GM21786 (cell line): ENCODE measurements around the gene CAMK2G.
"Not testable (repeated sequence)": the region's sequence is repeated elsewhere in the genome, so short reads cannot be mapped to it uniquely, and the experiment has no call there.

Experiments
- ATAC-seq: cut with Tn5 transposase; IDR thresholded peaks from one replicate; pipeline ENCODE4 v1.9.1; 2021; ENCODE audit not compliant: unreplicated experiment

Gene CAMK2G

DNA sequence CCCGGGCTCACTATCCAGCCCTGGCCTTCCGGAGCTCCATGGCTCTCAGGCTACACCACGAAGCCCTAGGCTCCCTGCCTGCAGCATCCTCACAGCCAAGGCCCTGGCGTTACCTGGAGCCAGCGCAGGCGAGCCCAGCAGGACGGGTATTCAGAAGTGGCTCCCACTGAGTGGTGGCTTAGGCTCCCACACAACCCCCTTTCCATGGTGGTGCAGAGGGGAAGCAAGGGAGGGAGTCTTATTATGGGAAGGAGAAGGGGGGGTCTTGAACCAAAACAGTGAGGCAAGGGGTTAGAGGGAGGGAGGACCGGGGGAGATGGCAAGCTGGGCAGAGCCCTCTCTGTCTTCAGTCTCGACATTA is 33.3 kb downstream of the CAMK2G start:
- ATAC-seq, result no peak

DNA sequence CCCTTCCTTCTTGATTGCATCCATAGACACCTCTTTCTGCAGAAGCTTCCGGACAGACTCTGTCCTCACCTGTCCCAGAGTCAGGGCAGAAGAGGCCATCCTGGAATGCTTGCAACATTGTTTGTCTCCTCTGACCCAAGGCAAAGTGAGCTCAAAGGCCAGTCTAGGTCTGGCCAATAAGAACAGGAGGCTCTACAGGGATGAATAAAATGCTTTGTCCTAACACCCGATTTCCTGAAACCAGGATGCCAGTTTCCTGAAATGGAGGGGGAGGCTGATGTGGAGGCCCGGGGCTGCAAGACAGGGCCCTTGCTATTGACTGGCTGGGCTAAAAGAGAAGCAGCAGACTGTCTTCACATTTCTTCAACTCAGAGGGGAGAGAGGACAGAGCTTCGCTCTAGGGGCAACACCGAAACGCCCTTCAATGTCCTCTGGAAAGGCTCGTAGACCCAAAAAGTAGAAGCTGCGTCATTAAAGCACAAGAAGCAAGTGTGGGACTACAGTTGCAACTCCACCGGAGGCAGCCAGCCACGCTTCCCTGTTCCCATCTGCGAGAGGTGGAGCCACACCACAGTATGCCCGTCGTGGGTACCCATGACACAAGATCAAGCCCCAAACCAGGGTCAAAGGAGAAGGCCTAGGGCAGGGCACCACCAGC is 33.8 kb downstream of the CAMK2G start:
- ATAC-seq, result no peak

DNA sequence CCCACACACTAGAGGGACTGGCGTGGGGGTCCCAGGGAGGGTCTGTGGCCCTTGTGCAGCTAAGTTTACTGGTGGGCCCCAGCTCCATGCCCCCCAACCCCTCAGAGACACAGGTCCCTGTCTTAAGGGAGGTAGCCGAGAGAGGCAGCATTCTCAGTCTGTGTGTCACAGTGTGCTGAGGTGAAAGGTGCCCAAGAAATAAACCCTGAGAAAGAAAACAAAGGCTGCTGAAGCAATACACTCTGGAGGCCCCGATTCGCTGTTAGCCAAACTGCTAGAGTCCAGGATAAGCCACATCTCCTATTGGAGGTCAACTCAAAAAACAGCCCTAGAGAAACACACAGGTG is 34.3 kb downstream of the CAMK2G start:
- ATAC-seq, result no peak

DNA sequence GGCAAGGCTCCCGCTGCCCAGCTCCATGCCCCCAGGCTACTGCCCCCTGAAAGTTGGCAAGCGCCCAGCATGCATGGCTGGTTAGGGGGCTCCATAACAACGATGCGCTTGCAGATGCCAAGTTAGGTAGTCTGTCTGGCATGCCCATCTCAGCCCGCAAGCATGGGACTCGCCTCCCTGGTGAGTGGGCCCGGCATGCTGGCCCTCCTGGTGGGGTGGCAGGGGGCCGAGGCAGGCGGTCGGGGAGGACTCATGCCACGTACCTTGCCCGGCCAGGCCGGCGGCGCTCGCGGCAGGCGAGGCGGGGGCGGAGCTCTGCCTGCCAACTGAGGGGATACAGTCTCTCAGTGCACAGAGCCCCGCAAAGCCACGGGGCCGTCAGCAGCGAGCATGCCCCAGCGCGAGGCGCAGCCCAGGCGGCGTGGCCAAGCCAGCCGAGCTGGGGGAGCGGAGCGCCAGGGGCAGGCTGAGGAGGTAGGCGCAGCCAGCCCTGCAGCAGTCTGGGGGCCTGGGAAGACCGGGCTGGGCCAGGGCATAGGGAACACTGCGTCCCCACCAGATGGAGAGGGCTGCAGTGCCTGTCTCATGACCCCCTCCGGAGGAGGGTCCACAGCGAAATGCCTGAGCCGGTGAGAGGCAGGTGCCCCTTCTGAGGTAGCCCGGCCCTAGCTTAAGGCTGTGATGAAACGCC is 34.9 kb downstream of the CAMK2G start:
- ATAC-seq, result no peak

GRCh38 chr10:73838827-73839226 is 35.5 kb downstream of the CAMK2G start:
- no peak for ATAC-seq

GRCh38 chr10:73838008-73838567 is 36.3 kb downstream of the CAMK2G start:
- ATAC-seq, result no peak

DNA sequence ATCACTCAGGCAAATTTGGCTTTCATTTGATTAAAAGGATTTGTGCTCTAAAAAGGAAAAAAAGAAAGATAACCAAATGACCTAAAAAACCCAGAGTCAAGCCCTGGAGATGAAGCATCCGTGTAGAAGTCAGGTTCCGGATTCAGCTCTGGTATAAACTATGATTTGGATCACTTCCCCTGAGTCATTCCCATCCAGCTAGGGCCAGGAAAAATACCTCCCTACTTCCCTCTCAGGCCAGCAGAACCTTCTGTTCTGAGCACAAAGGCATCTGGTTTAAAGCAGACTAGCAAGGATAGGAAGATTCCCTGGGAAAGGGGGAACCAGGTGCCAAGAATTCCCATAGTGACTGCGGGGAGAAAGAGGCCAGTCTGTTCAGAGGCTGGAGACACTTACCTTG is 37.3 kb downstream of the CAMK2G start:
- no peak for ATAC-seq

GRCh38 chr10:73836427-73836980 is 37.9 kb downstream of the CAMK2G start:
- ATAC-seq, result no peak

DNA sequence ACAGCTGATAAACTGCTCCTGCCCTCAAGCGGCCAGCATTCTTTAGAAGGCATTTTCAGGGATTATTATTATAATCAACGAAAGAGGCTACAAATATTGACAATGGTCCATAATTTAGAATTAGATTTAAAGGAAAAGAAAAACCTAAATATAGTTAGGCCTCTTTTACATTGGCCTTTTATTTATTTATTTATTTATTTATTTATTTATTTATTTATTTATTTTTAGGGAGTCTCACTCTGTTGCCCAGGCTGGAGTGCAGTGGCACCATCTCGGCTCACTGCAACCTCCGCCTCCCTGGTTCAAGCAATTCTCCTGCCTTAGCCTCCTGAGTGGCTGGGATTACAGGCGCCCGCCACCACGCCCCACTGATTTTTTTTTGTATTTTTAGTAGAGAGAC is 45.3 kb downstream of the CAMK2G start:
- ATAC-seq, result not testable (repeated sequence)

DNA sequence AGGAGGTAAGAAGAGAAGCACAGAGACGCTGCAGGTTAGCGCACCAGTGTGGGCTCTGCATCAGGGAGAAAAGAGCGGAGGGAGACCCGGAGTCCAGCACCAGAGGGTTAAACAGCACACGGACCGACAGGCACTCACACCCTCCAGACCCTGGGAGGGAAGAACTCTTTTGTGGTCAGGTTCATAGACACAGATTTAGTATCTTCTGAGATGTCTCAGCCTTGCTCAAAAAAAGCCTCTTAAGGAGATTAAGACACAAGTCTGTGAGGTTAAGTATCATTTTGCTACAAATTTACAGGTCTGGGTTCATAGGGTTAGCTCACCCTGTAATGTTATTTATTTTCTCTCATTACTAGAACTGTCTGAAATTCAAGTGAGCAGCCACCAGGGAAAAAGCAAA is 46.2 kb downstream of the CAMK2G start:
- no peak for ATAC-seq

DNA sequence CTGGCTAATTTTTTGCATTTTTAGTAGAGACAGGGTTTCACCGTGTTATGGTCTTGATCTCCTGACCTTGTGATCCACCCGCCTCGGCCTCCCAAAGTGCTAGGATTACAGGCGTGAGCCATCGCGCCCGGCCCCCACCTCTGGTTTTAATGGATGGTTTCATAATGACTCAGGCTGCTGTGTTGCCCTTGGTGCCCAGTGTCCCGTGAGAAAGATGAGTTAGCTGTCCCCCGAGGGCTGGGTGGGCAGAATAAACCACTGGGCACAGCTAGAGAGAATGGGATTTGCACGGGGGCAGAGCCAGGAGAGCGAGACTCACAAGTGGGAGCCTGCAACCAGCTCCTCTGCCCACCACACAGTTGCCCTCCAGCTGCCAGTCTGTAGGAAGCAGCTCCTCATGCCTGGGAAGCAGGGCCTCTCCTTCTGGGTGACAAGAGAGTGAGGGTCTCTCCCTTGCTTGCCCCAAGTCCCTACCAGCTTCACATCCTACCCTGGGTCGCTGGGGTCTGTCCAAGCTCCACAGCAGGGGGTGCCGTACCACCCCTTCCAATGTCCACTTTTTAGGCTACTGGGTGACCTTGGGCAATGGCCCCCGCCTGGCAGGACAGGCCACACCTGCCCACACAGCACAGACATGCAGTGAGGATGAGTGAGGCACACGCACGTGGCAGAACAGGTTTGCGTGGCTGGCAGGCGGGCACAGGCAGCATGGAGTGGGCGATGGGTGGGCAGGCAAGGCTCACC is 46.8 kb downstream of the CAMK2G start:
- ATAC-seq, result no peak

GRCh38 chr10:73824146-73824725 is 50.1 kb downstream of the CAMK2G start:
- ATAC-seq, result no peak

DNA sequence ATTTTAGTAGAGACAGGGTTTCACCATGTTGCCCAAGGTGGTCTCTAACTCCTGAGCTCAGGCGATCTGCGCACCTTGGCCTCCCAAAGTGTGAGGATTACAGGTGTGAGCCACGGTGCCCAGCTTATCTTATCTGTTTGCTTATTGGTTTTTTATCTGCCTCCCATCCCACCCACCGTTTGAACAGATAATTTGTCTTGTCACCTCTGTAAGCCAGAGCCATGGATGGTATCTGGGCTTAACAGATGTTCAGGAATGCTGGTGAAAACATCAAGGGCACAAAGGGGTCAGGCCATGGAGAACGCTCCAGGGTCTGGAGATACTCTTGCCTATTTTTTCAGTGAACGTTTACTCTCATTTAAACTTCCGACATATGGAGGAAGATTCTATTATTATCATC is 51.0 kb downstream of the CAMK2G start:
- ATAC-seq, result no peak

DNA sequence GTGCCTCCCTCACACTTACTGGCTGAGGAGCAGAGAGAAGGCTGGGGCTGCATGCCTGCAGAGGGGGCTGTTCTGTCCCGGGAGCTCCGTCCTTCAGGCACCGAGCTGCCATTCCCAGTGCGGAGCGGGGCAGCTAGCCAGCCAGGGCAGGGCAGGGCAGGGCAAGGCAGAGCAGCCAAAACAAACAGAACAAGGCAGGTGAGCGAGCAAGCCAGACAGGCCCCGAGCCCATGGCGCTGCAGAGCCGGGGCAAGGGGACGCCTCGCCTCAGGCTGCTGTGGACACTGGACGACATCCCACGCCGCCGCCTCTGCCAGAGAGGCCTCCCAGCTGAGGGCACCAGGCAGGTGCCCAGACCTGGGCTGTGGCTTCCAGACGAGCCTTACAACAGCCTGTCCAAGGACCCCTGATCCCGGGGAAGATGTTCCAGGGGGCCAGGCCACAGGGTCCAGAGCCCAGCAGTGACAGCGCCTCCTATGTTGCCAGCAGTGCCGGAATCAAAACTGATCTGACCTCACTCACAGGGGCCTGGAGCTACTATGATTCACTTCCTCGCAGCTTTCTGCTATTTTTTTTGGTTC is 54.8 kb downstream of the CAMK2G start:
- no peak for ATAC-seq

DNA sequence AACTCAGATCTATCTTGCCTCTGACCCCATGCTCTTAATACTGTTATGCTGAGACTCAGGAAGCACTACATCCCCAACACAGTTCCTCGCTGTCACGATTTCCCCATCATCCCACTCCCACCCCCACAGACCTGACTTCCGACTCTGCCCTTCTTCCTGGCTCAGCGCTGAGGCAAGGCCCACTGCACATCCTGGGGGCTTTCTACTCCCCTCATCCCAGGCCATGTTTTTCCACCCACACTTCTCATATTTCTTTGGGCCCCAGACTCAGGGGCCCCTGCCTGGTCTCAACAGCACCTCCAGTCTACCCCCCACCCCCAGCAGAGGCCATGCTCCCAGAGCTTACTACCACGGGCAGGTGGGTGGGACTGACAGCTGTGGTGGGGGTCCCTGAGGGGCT is 55.3 kb downstream of the CAMK2G start:
- ATAC-seq, result no peak

DNA sequence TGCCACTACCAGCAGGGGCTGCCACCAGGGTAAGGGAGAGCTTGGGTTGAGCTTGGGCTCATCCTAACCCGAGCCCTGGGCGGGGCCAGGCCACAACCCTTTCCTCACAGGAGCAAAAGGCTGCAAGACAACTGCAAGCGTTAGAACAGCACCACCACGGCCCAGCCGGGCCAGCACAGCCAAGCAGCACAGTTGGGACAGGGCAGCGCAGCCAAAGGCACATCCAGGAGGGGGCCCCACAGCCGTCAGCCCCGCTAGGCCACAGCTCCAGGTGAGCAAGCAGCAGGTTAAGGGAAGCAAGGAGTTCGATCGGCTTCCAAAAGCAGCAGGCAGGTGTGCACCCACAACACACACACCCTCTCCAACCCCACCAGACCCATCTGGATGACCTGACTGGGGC is 56.0 kb downstream of the CAMK2G start:
- no peak for ATAC-seq

- no peak for ATAC-seq
These were observed 56.5 kb downstream of the CAMK2G start for GRCh38 chr10:73817826-73818225.

DNA sequence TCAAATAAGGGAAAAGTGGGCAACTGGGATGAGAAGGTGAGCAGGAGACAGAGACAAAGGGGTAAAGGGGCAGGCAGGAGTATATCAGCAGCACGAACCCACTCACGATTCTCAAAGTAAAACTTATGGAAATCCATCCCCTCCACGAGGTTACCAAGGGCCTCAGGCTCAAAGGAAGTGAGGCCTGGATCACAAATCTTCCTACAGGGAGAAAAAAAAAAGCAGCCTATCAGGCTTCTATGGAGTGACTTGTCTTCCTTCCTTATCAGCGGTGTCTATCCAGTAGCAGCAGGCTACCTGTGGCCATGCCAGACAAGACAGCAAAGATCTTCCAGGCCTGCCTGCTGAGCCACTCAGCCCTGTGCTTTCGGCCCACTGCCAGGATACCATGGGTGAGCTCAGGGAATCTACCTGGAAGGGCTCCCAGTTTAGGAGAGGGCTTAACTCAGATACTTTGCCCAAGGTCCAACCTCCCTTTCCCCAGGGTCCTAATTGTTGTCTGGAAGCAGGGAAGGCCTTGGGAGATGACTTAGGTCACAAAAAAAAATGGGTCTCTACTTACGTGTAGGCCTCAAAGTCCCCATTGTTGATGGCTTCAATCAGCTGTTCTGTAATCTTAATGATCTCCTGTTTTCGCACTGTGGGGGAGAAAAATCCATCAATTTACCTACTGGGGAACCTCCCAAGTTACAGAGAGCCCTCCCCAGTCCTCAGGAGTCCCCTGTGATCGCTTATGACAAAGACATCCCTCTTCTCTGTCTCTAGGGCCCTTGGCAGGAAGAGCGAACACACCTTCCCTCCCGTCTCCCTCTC is 57.2 kb downstream of the CAMK2G start:
- ATAC-seq, result no peak

DNA sequence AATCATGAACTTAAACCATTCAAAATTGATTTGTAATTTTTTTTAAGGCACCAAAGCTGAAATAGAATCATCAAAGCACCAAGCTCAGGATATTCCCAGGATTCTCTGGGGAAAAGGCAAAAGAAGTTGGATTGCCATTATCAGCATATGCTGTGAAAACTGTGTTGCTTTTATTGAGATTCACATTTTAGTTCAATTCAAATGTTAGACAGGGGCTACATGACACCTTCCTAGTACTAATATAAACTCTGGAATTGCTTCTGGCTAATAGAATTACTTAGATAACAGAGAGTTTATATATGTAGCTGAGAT is 58.7 kb downstream of the CAMK2G start:
- ATAC-seq, result no peak
